Fibroblast of mammary gland (primary cell): ENCODE measurements around the gene PACC1.

ENCODE experiments used
- DNase-seq: peaks from one replicate; pipeline ENCODE4 v3.0.0-alpha.2; 2010; ENCODE audit warnings: low read depth
- H3K4me3 ChIP-seq: 2 replicates; pipeline ENCODE4 v1.5.1; 2011; ENCODE audit warnings: low read depth, mild to moderate bottlenecking, low read length, moderate library complexity; ENCODE audit not compliant: control insufficient read depth
- TF ChIP-seq, protein P1 (sequence below): conservative IDR thresholded peaks from 2 replicates; pipeline ENCODE4 v1.5.1; 2011; ENCODE audit warnings: low read depth, low read length, inconsistent platforms; ENCODE audit not compliant: control insufficient read depth, insufficient read depth

The PACC1 gene

DNA sequence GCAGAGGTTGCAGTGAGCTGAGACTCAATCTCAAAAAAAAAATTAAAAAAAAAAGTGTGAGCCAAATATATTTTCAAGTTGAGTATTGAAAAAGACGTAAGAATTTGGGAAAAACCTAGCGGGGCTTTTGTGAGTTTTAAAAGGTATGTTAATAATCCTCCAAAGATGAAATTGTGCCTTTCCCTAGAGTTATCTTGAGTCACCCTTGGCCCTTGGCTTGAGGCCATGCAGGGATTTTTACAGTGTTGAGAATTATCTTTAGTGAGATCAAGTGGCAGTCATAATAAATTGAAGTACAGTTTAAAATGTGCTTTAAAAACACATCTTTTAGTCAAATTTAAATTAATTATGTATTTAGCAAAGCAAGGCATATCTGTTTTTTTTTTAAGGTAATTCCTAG is 96.8 kb downstream of the PACC1 start:
- H3K4me3 ChIP-seq = no peak overlapping the region
- TF ChIP-seq, protein P1, sequence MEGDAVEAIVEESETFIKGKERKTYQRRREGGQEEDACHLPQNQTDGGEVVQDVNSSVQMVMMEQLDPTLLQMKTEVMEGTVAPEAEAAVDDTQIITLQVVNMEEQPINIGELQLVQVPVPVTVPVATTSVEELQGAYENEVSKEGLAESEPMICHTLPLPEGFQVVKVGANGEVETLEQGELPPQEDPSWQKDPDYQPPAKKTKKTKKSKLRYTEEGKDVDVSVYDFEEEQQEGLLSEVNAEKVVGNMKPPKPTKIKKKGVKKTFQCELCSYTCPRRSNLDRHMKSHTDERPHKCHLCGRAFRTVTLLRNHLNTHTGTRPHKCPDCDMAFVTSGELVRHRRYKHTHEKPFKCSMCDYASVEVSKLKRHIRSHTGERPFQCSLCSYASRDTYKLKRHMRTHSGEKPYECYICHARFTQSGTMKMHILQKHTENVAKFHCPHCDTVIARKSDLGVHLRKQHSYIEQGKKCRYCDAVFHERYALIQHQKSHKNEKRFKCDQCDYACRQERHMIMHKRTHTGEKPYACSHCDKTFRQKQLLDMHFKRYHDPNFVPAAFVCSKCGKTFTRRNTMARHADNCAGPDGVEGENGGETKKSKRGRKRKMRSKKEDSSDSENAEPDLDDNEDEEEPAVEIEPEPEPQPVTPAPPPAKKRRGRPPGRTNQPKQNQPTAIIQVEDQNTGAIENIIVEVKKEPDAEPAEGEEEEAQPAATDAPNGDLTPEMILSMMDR = no peak
- DNase-seq = no peak

- DNase-seq = peak; percentile 42
- no peak overlapping the region for H3K4me3 ChIP-seq
- TF ChIP-seq, protein P1 = peak; percentile 41
These were observed 98.8 kb downstream of the PACC1 start for GRCh38 chr1:212315907-212316306.

DNA sequence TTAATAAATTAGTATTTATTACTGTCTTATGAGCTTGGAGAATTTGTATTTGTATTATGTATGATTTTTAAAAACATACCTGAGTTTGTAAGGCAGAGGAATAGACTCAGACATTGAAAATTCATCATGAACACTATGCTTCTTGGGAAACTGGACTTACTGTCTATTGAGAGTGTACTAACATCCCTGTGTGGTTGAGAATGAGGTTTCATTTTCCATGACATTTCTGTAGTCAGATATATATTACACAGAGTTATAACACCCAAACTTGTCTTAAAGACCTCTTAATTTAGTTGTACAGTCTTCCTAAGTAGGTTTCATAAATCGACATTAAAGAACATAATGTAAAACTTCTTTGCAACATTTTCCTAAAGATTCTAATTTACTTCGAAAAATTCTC is 99.5 kb downstream of the PACC1 start:
- no peak for DNase-seq
- TF ChIP-seq, protein P1 = no peak
- H3K4me3 ChIP-seq = no peak overlapping the region
